RPMI7951 (cell line): ENCODE results near the gene BRSK1. TPM values are rescaled to one million over a fixed set of nuclear protein-coding genes. Genes with fewer than 3 reads are reported as not detected.
A peak's percentile ranks its signal among the peaks of the same experiment; 100 is the strongest.

Experiments
- DNase-seq: peaks from one replicate; pipeline ENCODE4 v3.0.0-alpha.2; 2012; ENCODE audit warnings: low read depth
- total RNA-seq: library from RNA; depleted of rRNA; stranded (reverse); fragments of >200 nt; shearing (Covaris generic); gene quantifications from 2 replicates; pipeline ENCODE4 v1.2.3, GENCODE V29; 2014

BRSK1 gene
- total RNA-seq, 1 experiment from 2014 or later = 1.2 TPM

DNA sequence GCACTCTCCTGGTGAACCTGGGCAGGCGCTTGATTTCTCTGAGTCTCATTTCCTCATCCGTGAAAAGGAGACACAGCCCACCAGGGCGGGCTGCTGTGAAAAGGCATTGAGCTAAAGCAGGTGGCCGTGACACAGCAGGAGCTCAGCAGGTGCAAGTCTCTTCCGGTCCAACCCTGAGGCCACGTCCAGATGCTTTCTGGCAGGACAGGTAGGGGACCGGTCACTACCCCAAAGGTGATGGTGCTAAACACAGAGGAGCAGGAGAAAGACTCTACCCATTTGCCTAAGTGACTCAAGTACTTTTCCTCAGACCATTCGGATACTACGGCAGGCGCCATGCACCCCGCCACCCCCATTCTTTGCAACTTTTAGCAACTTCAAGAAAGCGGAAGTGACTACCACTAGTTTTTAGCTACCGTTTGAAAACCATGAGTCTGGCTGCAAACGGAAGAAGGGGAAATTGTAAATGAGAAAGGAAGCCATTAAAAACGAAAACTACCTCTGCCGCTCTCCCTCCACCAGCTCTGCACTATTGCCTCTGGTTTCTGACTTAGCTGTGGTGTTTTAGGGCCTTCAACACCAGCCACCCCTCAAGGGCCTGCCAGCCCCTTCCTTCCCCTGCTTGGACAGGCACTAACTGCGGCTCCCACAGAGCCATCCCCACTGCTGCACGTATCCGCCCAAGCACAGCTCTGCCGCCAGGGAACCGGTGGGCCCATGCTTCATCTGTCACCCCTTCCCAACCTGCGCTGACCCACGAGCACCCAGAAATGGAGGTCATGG, 29.8 kb upstream of the BRSK1 start:
- DNase-seq = no peak

DNA sequence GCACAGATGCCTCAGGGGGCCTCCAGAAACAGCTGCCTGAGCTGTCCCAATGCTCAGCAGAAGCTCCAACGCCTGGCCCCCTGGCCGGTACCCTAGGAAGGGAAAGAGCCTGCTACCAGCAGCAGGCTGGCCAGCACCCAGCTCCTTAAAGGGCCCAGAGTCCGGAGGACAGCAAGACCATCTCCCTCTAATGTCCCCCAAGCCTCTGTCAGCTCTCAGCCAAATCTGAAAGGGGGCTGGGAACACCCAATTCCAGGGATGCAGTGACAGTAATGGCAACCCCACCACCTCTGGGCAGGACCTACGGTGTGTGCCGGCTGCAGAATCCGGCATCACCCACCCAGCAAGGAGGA, 29.2 kb upstream of the BRSK1 start:
- no peak for DNase-seq

DNA sequence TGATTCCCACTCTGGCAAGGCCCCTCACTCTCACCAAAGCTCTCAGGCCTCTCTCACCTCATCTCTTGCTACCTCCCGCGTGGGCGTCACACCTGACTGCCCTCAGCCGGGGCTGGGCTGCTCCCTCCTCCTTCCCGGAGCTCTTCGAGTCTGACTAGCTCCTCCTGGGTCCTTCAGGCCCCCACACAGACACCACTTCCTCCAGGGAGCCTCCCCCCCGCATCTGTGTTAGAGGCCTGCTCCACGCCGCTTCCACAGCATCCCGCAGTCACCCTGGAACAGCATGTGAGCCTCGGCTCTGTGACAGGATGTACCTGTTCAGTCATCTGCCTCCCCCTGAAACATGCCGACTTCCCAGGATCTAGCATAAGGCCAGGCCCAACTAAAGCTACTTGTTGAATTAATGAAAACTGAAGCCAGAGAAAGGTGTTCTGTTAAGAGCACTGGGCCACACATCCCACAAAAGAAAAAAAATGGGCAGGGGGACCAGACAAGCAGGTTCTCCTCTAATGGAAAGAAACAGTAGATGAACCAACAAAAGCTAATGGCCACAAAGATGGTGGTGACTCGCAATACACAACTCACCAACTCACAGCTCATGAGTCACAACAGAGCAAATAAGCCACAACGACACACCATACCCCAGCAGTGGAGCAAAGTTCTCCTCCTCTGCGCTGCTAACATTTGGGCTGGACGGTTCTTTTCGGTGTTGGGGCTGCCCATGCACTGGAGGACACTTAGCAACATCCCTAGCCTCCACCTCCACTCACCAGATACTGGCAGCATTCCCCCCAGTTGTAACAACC, 28.0 kb upstream of the BRSK1 start:
- peak; percentile 28 for DNase-seq

DNA sequence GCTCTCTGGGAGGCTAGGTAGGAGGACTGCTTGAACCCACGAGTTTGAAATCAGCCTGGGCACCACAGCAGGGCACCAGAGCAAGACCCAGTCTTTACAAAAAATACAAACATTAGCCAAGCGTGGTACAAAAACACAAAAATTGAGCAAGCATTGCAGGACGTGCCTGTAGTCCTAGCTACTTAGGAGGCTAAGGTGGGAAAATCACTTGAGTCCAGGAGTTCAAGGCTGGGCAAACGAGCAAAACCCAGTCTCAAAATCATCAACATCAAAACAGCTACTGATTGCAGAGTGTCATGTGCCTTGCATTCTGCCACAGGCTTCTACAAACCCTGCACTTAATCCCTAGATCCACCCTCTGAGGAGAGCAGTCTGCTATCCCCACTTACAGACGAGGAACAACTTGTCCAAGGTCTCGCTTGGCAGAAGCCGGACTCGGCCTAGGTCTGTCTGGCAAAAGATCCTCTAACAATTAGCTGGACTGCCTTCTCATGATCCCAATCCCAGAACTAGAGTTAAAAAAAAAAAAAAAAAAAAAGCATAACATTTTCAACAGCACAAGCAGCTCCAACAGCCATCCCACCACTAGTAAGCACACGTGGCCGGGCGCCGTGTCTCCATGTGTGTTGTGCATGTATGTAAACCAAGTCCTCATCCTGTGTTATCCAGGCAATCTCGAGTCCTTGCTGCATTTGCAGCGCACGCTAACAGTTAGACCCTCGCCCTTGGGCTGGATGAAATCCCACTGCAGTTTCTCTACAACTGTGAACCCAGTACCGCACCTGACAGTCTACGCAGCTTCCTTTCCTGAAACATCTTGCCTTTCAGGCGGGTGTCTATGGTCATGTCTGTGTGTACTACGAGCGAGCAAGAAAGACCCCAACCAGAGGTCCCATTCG, 27.0 kb upstream of the BRSK1 start:
- DNase-seq = no peak

DNA sequence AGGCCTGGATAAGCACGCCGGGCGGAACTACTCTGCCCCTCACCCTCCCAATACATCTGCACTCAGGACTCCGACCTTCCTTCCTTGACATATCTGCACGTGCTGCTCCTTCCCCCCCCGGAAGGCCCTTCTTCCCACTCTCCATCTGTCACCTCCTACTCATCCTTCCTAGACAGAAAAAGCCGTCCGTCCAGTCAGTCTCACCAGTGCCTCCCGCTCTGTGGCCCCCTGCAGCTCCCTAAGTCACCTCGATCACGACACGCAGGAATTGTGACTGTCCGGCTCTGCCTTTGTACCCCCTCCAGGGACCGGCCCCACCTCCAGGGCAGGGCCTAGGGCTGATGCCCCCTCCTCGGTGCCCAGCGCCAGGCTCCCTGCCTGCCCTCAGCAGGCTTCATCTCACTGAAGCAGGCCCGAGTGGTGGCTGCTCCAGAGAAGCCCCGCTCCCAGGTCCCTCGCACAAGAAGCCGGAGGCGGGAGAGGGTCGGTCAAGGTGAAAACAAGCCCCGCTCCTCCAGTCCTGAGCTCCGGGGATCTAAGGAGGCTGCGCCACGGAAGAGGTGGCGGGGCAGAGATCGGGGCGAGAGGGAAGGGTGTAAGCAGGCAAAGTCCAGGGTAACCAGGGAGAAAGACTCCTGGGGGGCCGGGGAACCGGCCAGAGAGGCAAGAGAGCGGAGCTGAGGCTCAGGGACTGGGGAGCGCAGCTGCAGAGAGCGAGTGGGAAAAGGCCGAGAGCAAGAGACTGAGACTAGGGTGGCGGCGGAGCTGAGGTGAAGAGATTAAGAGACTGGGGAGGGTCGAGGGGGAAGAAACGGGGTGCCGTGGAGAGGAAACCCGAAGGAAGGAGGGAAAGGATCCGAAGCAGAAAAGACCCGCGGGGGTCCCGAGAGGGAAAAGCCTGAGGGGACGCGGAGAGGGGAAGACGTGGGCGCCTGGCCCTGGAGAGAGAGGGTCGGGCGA, 26.1 kb upstream of the BRSK1 start:
- peak; percentile 38 for DNase-seq

DNA sequence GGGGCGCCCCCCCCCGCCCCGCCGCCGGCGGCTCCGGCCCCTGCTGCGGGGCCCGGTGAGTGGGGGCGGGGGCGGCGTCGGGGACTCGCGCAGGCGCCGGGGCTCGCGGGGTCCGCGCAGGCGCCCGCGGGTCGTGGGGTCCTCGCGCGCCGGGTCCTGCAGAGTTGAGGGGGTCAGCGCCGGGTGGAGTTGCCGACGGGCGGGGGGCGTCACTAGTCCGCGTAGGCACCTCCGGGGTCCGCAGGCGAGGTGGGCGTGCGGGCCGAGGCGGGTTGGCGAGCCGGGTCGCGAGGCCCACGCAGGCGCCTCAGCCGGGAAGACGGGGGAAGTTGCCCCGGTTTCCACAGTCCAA, 25.3 kb upstream of the BRSK1 start:
- DNase-seq = no peak

DNA sequence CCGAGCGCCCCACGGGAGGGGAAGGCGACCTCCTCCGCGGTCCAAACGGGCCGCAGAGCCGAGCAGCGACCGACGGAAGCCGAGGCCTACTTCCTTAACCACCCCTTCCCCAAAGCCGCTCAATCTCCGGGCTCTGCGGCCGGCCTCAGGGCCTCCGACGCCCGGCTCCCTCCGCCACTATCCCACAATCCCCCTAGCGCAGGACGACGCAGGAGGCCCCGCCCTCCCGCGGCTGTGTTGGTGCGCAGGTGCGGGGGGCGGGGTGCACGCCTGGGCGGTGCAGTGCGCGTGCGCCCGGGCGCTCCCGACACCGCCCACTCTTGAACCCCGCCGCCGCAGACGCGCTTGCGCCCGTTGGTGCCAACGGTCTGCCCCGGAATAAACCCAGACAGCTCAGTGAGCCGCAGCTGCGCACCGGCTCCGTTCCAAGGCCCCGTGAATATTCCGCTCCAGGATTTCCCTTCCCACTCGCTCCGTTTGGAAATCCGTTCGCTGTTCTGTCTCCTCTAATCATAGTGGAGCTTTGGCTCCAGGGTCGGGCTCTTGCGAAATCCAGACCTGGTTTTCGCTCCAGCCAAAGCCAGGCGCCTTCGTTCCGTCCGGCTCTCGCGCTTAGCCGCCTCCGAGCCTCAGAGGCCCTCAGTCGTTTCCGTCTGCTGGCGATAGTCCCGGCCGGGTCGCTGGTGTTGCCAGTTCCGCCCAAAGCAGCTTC, 24.8 kb upstream of the BRSK1 start, which contains the start of gene PPP6R1:
Gene PPP6R1, minus strand, starts transcription at position 190 of the 712 bp plus-strand sequence. CDS start 11,914 bp downstream, outside the sequence.
- peak; percentile 99 for DNase-seq

DNA sequence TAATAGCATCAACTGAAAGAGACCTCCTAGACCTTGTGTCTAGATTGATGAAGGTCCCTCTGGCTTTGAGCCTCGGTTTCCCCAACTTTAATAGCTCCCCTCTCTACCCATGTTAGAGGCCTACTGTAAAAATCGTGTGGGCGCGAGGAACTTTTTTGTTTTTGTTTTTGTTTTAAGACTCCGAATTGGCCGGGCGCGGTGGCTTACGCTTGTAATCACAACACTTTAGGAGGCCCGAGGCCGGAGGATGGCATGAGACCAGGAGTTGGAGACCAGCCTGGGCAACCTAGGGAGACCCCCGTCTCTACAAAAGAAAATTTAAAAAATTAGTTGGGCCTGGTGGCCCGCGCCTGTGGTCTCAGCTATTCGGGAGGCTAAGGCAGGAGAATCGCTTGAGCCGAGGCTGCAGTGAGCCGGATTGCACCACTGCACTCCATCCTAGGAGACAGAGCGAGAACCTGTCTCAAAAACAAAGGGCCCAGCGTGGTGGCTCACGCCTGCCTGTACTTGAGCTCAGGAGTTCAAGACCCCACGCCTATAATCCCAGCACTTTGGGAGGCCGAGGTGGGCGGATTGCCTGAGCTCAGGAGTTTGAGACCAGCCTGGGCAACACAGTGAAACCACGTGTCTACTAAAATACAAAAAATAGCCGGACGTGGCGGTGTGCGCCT, 24.1 kb upstream of the BRSK1 start:
- DNase-seq = peak; percentile 16

DNA sequence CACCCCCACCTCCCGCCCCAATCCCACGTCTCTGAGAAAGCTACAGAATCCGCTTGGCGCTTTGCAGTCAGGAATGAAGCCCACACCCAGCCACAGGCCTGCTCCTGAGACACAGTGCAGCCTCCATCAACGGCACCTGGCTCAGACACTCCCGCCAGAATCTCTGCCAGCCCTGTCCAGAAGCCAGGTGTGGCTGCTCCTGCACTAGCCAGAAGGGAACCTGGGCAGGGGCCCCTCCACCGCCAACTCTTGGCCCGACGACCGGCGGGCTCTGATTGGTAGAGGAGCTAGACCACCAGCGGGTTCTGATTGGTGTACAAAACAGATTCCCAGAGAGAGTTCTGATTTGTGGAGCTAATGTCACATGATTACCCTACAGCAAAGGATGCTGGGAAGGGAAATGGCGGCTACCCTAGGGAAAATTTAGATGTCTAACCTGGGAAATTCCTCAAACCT, 22.1 kb upstream of the BRSK1 start:
- no peak for DNase-seq

DNA sequence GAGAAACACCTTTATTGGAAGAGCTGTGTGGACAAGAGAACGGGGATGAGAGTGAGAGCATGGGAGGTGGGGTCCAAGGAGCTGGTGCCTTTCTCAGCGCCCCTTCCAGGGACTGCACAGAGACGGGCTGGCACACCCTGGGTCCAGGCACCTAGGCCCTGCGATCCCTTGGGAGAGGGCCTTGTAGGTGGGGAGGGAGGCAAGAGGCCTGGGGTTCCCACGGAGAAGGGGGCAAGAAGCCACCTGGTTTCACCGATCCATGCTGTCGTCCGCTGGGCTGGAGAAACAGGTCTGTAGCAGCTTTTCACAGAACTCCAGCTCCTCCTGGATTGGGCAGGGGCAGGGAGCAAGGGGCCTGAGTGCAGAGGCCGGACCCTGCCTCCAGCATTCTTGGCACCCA, 21.4 kb upstream of the BRSK1 start:
- DNase-seq = no peak

DNA sequence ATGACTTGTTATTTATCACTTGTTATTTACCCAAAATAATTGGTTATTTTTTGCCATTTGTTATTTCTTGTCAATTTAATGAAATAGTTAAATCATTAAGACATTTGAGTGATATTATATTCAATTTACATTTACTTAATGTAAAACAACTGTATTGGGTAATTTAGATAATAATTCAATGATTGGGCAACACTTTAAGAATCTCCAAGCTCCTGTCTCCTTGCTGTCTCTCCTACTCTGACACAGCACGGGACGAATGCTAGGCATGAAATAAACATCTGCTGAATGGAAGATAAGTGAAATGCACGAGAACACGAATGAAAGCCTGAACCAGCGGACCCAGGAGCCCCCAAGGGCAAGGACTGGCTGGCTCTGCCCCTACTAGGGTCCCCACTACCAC, 19.3 kb upstream of the BRSK1 start:
- no peak for DNase-seq

DNA sequence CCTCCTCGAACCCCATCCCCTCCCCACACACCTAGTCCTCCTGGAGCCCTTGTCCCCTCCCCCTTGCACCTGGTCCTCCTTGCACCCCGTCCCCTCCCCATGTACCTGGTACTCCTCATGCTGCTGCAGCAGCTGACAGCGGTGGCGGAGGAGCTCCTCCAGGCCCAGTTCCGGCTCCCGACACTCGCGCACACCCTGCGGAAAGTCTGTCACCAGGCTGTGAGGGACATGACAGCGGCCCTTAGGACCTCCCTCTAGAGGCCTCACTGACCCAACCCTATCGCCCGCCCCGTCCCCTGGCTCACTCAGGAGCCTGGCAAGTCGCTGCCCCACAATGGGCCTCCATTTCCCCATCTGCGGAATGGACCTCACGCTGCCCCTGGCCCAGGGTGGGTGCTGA, 18.6 kb upstream of the BRSK1 start:
- DNase-seq = no peak

DNA sequence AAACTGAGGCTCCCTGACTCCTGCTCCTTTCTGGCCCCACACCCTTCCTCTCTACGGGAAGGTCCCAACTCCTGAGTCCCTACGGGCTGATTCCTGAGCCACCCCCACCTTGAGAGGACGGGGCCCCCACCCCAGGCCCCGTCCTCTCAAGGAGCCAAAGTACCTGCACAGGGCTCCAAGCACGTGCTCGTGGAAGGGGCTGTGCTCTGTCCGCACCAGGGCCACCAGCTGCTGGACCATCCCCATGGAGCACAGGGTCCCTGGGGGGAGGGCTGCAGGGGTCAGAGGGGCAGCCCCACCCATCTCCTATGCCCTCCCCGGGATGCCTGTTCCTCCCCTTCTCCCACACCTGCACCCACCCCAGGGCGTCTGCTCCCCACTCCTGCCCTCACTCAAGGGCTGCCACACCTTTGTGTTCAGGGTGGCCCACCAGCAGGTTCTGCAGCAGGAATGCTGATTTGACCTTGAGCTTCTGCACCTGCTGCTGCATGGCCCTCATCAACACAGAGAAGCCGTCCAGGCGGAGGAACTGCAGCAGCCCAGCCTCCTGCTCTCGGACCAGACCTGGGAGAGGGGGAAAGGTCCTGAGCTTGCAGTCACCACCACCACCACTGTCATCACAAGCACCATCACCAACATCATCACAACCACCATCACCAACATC, 17.9 kb upstream of the BRSK1 start:
- no peak for DNase-seq

DNA sequence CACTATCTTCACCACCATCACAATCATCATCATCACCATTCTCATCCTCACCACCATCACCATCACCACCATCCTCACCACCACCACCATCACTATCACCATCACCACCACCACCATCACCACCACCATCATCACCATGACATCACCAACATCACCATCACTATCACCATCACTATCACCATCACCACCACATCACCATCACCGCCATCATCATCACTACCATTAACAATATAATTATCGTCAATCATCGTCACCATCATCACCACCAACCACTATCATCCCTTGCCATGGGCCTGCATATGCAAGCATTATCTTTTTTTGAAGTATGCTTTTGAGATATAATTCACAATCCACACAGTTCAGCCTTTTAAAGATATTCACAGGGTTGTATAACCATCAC, 17.4 kb upstream of the BRSK1 start:
- DNase-seq = no peak

DNA sequence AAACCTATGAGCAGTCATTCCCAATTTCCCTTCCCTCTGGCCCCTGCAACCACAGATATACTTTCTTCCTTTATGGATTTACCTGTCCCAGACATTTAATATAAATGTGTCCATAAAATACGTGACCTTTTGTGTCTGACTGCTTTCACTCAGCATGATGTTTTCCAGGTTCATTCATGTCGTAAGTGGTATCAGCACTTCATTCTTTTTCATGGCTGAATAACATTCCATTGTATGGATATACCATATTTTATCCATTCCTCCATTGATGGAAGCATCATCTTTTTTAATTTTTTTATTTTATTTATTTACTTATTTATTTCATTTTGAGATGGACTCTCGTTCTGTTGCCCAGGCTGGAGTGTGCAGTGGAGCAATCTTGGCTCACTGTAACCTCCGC, 17.0 kb upstream of the BRSK1 start:
- DNase-seq = no peak

DNA sequence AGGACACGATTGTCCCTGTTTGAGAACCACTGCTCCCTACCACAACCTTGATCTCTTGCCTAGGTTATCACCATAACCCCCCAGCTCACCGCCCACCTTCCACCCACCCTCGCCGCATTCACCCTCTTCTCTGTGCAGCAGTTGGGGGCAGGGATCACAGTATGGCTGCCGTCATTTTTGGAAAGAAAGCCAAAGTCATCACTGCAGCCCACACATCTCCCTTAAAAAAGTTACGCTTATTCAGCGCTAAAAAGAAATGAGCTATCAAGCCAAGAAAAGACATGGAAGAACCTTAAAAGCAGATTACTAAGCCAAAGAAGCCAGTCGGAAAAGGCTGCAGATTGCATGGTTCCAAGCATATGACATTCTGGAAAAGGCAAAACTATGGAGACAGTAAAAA, 14.5 kb upstream of the BRSK1 start:
- no peak for DNase-seq

DNA sequence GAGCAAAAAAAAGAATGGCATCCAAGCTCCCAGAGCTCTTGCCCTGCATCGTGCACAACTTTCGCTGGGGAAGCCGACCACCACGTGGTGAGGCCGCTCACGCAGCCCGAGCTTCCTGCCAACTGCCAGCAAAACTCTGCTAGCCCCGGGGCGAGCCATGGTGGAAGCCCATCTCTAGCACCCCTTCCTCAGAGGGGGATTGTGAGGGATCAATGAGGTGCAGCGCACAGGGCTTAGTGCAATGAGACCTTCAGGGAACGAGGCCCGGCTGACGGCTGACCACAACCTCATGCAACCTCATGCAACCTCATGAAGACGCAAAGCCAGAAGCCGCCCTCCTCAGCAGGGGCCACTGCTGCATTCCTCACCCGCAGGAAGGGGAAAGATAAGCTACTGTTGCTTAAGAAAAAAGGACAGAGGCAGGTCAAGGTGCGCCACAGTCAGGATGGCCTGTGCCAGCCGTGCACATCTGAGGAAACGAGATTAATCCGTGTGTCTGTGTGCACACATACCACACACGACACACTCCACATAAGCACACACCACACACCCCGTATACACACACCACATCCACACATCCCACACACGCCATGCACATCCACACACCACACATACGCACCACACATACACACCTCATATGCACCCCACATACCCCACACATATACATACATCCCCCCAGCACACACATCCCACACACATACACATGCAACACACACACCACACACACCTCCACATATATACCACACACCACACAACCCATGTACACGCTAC, 13.4 kb upstream of the BRSK1 start:
- DNase-seq = no peak

DNA sequence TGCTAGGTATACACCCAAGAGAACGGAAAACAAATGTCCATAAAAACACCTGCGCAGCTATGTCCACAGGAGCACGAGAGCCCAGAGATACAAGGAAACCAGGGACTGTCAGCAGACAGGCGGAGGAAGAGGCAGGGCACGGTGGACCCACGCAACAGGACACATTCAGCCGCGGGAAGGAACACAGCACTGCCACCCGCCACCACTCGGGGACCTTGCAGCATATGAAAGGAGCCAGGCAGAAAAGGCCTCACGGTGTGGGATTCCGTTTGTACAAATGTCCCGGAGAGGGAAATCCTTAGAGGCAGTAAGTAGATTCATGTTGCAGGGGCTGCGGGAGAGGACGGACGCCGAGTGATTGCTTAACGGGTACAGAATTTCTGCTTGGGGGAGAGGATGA, 11.7 kb upstream of the BRSK1 start:
- DNase-seq = no peak
